K562 treated with DMSO at 1 percent for 12 hours (cell line): Measurements from ENCODE around the gene MAP2K6. TPM values are rescaled to one million over a fixed set of nuclear protein-coding genes. Genes with fewer than 3 reads are reported as not detected.

Experiments used
- total RNA-seq: library from RNA; unstranded; fragments of 300-600 nt; gene quantifications from 2 replicates; pipeline ENCODE4 v1.2.3, GENCODE V29; 2022; ENCODE audit not compliant: insufficient read depth

MAP2K6 gene
- total RNA-seq, result not detected in 2 replicates

GRCh38 chr17:69414408-69415274, at the start of gene MAP2K6:
TSS of gene MAP2K6 (plus strand) at chr17:69414697. CDS start at chr17:69414985, 288 bp downstream.

Other genes starting within 250 kb of the MAP2K6 start
- gene ABCA10, start 185.9 kb upstream of the MAP2K6 start, total RNA-seq, result not detected in 2 replicates
- gene ABCA5, start 87.6 kb upstream of the MAP2K6 start, total RNA-seq, result 1.3 TPM in 1 of 2 replicates, not detected in the other